SU-DHL-6 (cell line): ENCODE results near the gene MAST4.

Source experiments
- H2AFZ ChIP-seq: fragments of 200-600 bp; sonication (generic); 2 replicates; pipeline ENCODE4 v1.6.1; 2014; ENCODE audit warnings: low read depth, mild to moderate bottlenecking, moderate library complexity, mixed read lengths, antibody characterized with exemption, low read length; ENCODE audit not compliant: severe bottlenecking
- H3F3A ChIP-seq: fragments of 200-600 bp; shearing (Covaris generic); 2 replicates; pipeline ENCODE4 v1.6.0; 2016; ENCODE audit warnings: antibody characterized with exemption, mild to moderate bottlenecking; ENCODE audit not compliant: insufficient read depth
- H3K27ac ChIP-seq: fragments of 200-600 bp; sonication (generic); 2 replicates; pipeline ENCODE4 v1.5.1; 2016; ENCODE audit warnings: low read depth, mild to moderate bottlenecking, low read length, moderate library complexity, mixed read lengths
- H3K27me3 ChIP-seq: fragments of 200-600 bp; sonication (generic), shearing (Covaris generic); 2 replicates; pipeline ENCODE4 v1.6.0; 2014; ENCODE audit warnings: mild to moderate bottlenecking, low read length
- H3K36me3 ChIP-seq: fragments of 200-600 bp; sonication (generic); 2 replicates; pipeline ENCODE4 v1.6.1; 2014; ENCODE audit warnings: mild to moderate bottlenecking, low read length, mixed read lengths
- H3K4me2 ChIP-seq: fragments of 300-600, 200-600 bp; shearing (Covaris generic), sonication (generic); 2 replicates; pipeline ENCODE4 v1.6.0; 2014; ENCODE audit warnings: low read length, low read depth, mild to moderate bottlenecking; ENCODE audit not compliant: poor library complexity, severe bottlenecking
- H3K4me3 ChIP-seq: fragments of 200-600 bp; sonication (generic); 2 replicates; pipeline ENCODE4 v1.5.1; 2014; ENCODE audit warnings: antibody characterized with exemption, low read length, mild to moderate bottlenecking, mixed read lengths; ENCODE audit not compliant: insufficient read depth, poor library complexity, severe bottlenecking
- H3K79me2 ChIP-seq: fragments of 200-600 bp; sonication (generic); 2 replicates; pipeline ENCODE4 v1.6.1; 2014; ENCODE audit warnings: mild to moderate bottlenecking, low read length, moderate library complexity; ENCODE audit not compliant: insufficient read depth
- H3K9ac ChIP-seq: fragments of 200-600 bp; sonication (generic); 2 replicates; pipeline ENCODE4 v1.7.0; 2014; ENCODE audit warnings: mild to moderate bottlenecking, low read length
- H3K9me2 ChIP-seq: fragments of 200-600 bp; sonication (generic); replicated peaks from 2 replicates; pipeline ENCODE4 v1.6.1; 2014; ENCODE audit warnings: low read length; ENCODE audit not compliant: insufficient read depth
- H3K9me3 ChIP-seq: fragments of 200-600 bp; sonication (generic); 2 replicates; pipeline ENCODE4 v1.6.1; 2014; ENCODE audit warnings: low read length, mixed read lengths; ENCODE audit not compliant: insufficient read depth
- H4K20me1 ChIP-seq: fragments of 200-600 bp; sonication (generic); 2 replicates; pipeline ENCODE4 v1.6.1; 2014; ENCODE audit warnings: low read depth, mild to moderate bottlenecking, antibody characterized with exemption, low read length, moderate library complexity, mixed read lengths
- EZH2phosphoT487 ChIP-seq: fragments of 200-600 bp; sonication (generic), shearing (Covaris generic); conservative IDR thresholded peaks from 2 replicates; pipeline ENCODE4 v1.6.1; 2018; ENCODE audit warnings: mild to moderate bottlenecking, antibody characterized with exemption, low read length, moderate library complexity, mixed read lengths
- TF ChIP-seq, protein P1 (sequence below): fragments of 200-600 bp; sonication (generic); IDR thresholded peaks from one replicate; pipeline ENCODE4 v1.5.1; 2017; ENCODE audit warnings: antibody characterized with exemption, mild to moderate bottlenecking, low read length, moderate library complexity; ENCODE audit not compliant: insufficient read depth, poor library complexity, severe bottlenecking

MAST4 gene

DNA sequence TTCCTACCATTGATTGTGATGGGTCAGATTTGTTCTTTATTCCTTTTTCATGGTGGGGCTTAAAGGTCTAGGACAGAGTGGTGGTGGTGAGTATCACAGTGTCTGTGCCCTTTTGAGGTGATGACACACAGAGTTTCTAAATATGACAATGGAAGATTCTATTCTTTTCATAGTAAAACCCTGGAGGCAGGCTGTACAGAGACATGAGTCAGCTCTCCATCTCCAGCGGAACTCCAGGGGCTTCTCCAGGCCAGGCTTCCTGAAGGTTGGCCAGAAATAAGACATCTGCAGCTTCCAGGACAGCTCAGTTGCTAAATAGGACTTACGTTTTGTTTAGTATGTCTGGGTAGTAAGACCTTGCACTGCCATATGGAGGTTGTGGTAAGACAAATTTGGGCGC lies 370.9 kb downstream of the MAST4 start:
- TF ChIP-seq, protein P1, sequence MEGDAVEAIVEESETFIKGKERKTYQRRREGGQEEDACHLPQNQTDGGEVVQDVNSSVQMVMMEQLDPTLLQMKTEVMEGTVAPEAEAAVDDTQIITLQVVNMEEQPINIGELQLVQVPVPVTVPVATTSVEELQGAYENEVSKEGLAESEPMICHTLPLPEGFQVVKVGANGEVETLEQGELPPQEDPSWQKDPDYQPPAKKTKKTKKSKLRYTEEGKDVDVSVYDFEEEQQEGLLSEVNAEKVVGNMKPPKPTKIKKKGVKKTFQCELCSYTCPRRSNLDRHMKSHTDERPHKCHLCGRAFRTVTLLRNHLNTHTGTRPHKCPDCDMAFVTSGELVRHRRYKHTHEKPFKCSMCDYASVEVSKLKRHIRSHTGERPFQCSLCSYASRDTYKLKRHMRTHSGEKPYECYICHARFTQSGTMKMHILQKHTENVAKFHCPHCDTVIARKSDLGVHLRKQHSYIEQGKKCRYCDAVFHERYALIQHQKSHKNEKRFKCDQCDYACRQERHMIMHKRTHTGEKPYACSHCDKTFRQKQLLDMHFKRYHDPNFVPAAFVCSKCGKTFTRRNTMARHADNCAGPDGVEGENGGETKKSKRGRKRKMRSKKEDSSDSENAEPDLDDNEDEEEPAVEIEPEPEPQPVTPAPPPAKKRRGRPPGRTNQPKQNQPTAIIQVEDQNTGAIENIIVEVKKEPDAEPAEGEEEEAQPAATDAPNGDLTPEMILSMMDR: no peak
- TF ChIP-seq EZH2phosphoT487: no peak
- H3K4me2 ChIP-seq: no peak overlapping the region
- H3K27ac ChIP-seq: no peak overlapping the region
- no peaks in the 10 kb centered on the region for H3K36me3 ChIP-seq
- no peak overlapping the region for H2AFZ ChIP-seq
- H3K79me2 ChIP-seq: no peaks in the 10 kb centered on the region
- no peaks in the 10 kb centered on the region for H3K27me3 ChIP-seq
- H3F3A ChIP-seq: no peaks in the 10 kb centered on the region
- no peaks in the 10 kb centered on the region for H3K9me3 ChIP-seq
- H4K20me1 ChIP-seq: no peaks in the 10 kb centered on the region
- H3K9ac ChIP-seq: no peak overlapping the region
- H3K4me3 ChIP-seq: no peak overlapping the region
- no peaks in the 10 kb centered on the region for H3K9me2 ChIP-seq

DNA sequence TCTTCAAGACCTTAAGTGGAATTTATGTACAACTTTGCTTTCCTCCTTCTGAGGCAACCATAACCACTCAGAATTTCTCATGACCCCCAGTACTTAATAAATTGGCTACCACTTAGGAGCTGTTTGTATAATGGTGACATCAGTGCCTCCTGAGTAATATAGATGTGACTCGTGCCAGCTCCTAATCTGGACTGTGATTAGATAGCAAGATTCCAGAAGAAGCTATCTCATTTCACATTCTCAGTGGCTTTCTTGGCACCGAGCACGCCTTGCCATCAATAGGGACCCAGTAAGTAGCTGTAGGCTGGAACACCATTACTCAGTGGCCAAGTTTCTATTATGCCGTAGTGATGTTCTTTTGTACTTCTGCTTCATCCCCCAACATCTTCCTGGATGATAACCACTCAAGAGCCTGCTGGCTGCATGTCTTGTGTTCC lies 371.7 kb downstream of the MAST4 start:
- no peak for TF ChIP-seq EZH2phosphoT487
- TF ChIP-seq, protein P1: no peak
- H3K9me2 ChIP-seq: no peaks in the 10 kb centered on the region
- no peak overlapping the region for H3K4me2 ChIP-seq
- no peaks in the 10 kb centered on the region for H3K27me3 ChIP-seq
- H4K20me1 ChIP-seq: no peaks in the 10 kb centered on the region
- no peaks in the 10 kb centered on the region for H3K9me3 ChIP-seq
- H3K79me2 ChIP-seq: no peaks in the 10 kb centered on the region
- H2AFZ ChIP-seq: no peak overlapping the region
- H3F3A ChIP-seq: no peaks in the 10 kb centered on the region
- H3K9ac ChIP-seq: no peak overlapping the region
- no peak overlapping the region for H3K4me3 ChIP-seq
- no peaks in the 10 kb centered on the region for H3K36me3 ChIP-seq
- H3K27ac ChIP-seq: no peak overlapping the region

DNA sequence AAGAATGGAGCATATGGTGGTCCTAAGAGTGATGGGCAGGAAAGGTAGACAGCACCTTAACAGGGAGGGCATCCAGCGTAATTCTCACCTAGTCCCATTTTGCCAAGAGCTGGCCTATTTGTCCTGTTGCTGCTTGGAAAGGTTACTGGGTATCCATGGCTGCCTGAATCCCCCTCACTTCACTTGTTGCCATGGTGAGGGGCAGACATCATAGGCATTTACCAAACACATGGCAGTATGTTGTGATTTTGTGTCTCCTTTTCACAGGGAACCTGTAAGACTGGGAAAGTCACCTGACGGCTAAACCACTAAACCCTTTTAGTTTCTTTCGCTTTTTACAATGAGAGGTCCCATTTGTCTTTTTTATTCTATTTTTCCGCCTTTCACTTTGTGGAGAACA lies 373.3 kb downstream of the MAST4 start:
- Histone ChIP-seq H3K36me3 (no peaks in the 10 kb centered on the region), H3K9ac (no peak overlapping the region), H3K27ac (no peak overlapping the region), H3K79me2 (no peaks in the 10 kb centered on the region), H3K4me2 (no peak overlapping the region), H3K4me3 (no peak overlapping the region), H3K27me3 (no peaks in the 10 kb centered on the region), H3F3A (no peaks in the 10 kb centered on the region), H2AFZ (no peak overlapping the region), H3K9me3 (no peaks in the 10 kb centered on the region), H3K9me2 (no peaks in the 10 kb centered on the region), H4K20me1 (no peaks in the 10 kb centered on the region)
- no peak for TF ChIP-seq EZH2phosphoT487
- TF ChIP-seq, protein P1: no peak

- Histone ChIP-seq H3K27me3 (no peaks in the 10 kb centered on the region), H3K4me3 (no peak overlapping the region), H3K4me2 (no peak overlapping the region), H3K9me3 (no peaks in the 10 kb centered on the region), H3K79me2 (no peaks in the 10 kb centered on the region), H2AFZ (no peak overlapping the region), H3K36me3 (no peaks in the 10 kb centered on the region), H3K27ac (no peak overlapping the region), H3K9me2 (no peaks in the 10 kb centered on the region), H3K9ac (no peak overlapping the region), H4K20me1 (no peaks in the 10 kb centered on the region), H3F3A (no peaks in the 10 kb centered on the region)
- TF ChIP-seq EZH2phosphoT487: no peak
- TF ChIP-seq, protein P1: no peak
Measured at GRCh38 chr5:66969963-66970362, 373.8 kb downstream of the MAST4 start.
